ENCODE results near the gene NCK1.

NCK1 gene

GRCh38 chr3:136861890-136862616 lies at the start of gene NCK1:
TSS of gene NCK1 (plus strand) at chr3:136862208. CDS start at chr3:136928002, 65,794 bp downstream.
- peak; percentile 95 for DNase-seq

DNA sequence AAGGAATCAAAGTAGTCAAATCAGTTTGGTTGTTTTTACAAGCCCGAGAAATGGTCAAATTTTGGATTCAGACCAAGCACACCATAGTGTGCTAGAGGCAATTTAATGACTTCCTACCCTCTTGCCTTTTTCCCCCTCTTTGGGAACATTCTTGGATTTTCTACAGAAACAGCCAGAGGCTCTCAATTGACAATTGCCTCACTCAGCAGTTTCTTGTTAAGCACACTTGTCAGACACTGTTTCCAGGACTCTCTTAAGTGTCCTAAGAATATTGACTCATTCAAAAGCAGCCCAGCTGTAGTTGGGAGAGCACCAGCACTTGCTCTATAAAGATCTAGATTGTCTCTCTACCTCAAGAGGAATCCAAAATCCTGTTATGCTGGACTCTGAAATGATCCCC lies 44.6 kb upstream of the NCK1 start:
- no peak for DNase-seq

DNA sequence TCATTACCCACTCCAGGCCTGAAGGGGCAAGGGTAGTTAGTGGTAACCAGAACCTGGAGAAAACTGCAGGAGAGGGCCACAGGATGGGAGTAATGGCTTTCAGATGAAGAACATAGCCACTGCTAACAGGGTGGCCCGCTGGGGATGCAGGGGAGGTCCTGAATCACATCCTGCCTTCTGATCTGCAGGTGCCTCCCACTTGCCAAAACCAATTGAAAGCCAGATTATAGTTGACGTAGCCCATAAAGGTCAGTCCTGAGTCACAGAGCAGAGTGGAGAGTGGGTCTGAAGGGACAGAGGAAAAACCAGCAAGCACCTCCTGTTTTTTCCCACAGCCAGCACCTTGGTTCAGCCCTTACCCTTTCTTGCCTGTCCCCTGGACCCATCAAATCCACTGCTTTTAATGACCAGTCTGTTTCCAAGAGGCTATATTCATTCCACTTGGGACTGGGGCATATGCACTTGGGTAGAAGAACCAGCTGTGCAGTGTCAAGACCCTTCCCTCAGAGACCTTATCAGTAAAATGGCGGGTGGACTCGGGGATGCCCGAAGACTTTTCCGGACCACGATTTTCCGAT lies 43.7 kb upstream of the NCK1 start:
- DNase-seq = peak; percentile 54

GRCh38 chr3:136818769-136819391 lies 43.1 kb upstream of the NCK1 start, which contains the start of gene SLC35G2:
TSS of gene SLC35G2 (plus strand) at chr3:136819126. CDS start at chr3:136854461, 35,335 bp downstream.
- DNase-seq = peak; percentile 36

- peak; percentile 62 for DNase-seq
Measured at GRCh38 chr3:136819392-136819730, 42.6 kb upstream of the NCK1 start.

GRCh38 chr3:136819731-136820679 lies 42.0 kb upstream of the NCK1 start:
- peak; percentile 62 for DNase-seq

DNA sequence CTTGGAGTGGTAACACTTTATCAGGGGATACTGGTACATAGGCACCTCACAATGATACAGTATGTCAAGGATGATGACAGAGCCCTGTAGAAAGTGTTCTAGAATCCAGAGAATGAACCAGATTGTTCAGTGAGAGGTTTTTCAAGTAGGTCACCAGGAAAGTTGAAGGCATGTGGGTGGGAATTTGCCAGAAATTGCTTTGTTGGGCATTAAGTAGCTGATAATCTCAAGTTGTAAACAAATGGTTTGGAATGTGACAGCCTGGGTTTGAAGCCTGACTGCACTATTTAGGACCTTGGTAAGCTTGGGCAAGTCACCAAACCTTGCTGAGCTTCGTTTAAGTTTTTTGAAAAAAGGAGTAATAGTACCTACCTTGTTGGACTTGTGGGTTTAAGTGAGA lies 30.5 kb upstream of the NCK1 start:
- DNase-seq = no peak

GRCh38 chr3:136835089-136835812 lies 26.8 kb upstream of the NCK1 start:
- DNase-seq = no peak

- DNase-seq = no peak
Measured at GRCh38 chr3:136835813-136836510, 26.0 kb upstream of the NCK1 start.

DNA sequence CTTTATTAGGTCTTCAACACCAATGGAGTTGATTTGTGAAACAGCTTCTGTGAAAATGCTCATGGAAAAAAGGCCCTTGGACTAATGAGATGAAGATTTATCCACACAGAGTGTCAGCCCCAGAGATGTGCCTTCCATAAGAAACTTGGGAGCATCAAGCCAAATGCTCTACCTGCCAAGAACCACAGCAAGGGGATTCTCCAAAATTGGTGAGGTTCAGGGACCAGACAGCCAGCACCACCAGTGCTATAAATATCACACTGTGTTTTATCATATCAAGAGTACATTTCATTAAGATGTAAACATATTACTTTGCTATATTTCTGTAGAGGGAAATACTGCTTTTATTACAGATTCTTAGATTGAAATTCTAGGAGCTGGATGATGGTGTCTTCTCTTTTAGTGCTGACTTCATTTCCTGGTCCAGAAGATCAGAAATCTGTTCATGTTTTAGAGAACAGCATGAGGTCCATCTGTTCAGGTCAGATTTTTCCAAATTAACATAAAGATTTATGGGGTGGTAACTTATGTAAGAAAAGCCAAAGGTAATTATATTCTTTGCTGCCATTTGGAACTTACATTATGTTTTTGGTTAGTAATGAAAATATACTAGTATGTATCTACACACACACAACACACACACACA lies 25.4 kb upstream of the NCK1 start:
- DNase-seq = no peak

- no peak for DNase-seq
Measured at GRCh38 chr3:136838641-136839555, 23.1 kb upstream of the NCK1 start.

DNA sequence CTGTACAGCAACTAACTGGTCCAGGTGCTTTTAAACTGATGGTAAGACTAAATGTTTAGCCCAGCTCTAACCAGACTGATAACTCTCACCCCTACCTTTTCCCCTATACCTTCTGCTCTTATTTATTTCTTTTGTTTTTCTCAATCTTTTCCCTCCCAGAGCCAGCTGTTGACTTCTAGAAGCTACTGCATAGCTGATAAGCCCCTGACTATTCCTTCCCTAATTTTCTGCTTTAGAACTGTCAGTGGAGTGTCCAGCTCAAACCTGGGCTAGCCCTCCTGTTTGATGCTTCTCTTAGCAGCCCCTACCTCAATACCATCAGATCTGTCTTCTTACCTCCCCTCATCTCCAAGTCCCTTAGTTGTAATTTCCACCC lies 22.5 kb upstream of the NCK1 start:
- DNase-seq = no peak

DNA sequence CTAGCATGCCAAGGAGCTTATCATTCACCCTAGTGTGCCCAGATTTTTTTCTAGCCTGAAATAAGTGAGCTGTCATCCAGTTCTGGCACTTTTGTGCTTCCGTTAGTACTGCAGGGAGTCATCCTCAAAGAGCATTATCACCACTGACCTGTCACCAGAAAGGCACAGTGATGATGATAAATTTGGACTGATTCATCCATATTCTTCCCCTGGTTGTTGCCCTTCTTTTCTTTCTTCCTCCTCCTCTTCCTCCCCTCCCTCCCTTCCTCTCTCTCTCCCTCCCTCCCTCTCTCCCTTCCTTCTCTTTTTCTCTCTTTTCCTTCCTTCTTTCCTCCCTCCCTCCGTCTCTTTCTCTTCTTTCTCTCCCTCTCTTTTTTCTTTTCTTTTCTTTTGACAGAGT lies 21.8 kb upstream of the NCK1 start:
- no peak for DNase-seq

DNA sequence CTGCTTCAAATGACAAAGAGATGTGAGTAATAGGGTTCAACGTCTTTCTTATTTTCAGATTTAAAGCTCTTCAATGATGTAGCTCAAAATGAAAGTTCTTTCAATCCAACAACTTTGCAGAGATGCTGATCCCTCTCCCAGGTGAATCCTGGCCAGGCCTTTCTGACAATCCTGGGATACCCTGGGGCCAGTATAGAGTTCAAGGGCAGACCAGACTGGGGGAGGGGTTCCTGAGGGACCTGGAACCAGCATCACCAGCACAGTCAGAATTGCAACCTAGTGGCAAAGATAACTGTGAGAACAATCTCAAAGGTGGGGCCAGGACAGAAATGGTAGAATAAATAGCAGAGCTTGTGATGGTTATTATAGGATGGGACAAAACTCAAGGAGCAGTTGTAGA lies 19.7 kb upstream of the NCK1 start:
- DNase-seq = no peak

GRCh38 chr3:136844724-136845123 lies 17.3 kb upstream of the NCK1 start:
- DNase-seq = no peak

- no peak for DNase-seq
Measured at GRCh38 chr3:136852180-136852579, 9.8 kb upstream of the NCK1 start.

DNA sequence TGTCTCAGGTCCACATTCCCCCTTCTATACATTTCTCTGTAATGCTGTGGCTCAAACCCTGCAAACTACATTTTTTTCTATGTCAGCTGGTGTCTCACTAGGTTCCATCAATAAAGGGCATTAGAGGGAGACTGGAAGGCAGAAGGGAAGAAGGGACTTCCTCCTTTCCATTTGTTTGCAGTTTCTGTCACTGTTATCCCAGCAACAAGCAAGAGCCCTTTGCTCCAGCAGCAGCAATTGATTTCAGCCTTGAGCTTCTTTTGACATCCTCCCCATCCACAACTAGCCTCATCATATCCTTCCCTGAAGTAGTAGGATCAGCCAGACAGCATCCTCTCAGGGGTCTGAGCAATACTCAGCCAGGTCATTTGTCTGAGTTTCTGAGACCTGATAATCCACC lies 5.3 kb upstream of the NCK1 start:
- DNase-seq = no peak

DNA sequence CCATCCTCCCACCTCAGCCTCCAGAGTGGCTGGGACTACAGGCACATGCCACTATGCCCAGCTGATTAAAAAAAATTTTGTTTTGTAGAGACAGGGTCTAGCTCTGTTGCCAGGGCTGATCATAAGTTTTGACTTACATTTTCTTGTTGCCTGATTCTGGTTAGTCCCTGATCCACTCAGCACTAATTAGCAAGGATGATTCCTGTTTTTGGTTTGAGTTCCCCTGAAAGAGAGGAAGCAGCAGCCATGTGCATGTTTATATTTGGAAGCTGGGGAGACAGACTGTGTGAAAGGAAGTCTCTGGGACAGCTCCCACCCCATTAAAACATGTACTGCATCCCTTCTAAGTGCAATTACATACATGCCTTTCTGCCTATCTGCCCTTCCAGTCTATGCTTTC lies 3.6 kb upstream of the NCK1 start:
- no peak for DNase-seq

- no peak for DNase-seq
Measured at GRCh38 chr3:136860541-136860940, 1.5 kb upstream of the NCK1 start.

- no peak for DNase-seq
Measured at GRCh38 chr3:136862617-136863322, 762 bp downstream of the NCK1 start.
